Activated T-helper 9 cell treated with anti-CD3 and anti-CD28 coated beads, Interleukin-2, amount 50 U/mL, for 16 hours (primary cell): ENCODE data around the gene GH2.
"Not testable (repeated sequence)": the region's sequence is repeated elsewhere in the genome, so short reads cannot be mapped to it uniquely, and the experiment has no call there.

Source experiments
- DNase-seq: peaks from one replicate; pipeline ENCODE4 v3.0.0-alpha.2; 2020; ENCODE audit warnings: low read depth

The GH2 gene

DNA sequence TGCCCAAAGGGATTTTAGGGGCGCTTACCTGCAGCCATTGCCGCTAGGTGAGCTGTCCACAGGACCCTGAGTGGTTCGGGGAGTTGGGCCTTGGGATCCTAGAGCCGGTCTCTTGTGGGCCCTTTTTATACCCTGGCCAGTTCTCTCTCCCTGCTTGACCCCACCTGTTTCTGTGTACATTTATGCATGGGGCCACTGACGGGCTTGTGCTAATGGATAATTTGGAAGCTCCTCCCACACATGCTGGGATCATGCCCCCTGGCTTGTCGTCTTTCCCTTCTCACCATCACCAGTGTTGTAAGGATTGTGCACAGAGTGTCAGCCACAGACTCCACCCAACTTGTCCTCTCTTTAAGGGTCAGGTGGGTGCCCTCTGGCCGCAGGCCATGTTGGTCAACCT, 8.2 kb downstream of the GH2 start, which contains the start of gene CSH2:
Gene CSH2, minus strand, starts transcription at position 101 of the 400 bp plus-strand sequence. Its CDS starts 63 bp downstream, at position 38.
- not testable (repeated sequence) for DNase-seq

DNA sequence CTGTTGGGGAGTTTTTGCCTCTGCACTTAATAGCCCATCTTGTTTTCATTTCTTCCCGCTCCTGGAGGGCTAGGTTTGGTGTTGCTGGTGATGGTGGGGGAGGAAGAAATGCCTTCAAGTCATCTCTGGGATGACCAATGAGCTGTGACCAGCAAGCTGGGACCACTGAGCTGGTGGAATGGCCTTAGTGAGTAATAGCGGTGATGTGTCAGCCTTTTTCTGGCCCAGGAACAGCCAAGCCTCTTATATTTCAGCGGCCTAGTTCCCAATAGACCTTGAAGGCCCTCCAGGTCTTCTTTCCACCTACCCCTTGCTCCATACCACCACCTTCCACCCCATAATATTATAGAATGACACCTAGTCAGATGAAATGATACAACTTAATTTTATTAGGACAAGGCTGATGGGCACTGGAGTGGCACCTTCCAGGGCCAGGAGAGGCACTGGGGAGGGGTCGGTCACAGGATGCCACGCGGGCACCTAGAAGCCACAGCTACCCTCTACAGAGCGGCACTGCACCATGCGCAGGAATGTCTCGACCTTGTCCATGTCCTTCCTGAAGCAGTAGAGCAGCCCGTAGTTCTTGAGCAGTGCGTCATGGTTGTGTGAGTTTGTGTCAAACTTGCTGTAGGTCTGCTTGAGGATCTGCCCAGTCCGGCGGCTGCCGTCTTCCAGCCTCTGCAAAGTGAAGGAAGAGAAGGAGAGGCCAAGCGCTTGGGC, 9.9 kb downstream of the GH2 start:
- DNase-seq: not testable (repeated sequence)

- not testable (repeated sequence) for DNase-seq
These were observed 11.5 kb downstream of the GH2 start for GRCh38 chr17:63870292-63870665.

GRCh38 chr17:63869491-63870291, 12.1 kb downstream of the GH2 start:
- DNase-seq: not testable (repeated sequence)

DNA sequence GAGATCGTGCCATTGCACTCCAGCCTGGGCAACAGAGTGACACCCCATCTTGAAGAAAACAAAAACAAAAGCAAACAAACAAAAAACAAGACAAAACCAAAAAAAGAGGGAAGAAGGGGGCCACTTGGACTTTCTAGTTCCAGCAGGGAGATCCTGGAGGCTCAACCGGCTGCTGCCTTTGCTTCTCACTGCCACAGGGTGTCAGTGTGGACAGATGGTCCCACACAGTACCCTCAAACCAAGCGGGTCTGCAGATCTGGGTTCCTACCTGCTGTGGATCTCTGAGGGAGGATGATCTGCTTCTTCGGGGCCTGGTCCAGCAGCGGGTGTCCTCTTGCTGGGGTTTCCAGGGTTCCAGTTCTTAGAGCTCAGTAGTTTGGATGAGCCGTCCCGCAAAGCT, 15.1 kb downstream of the GH2 start:
- DNase-seq: not testable (repeated sequence)

GRCh38 chr17:63859257-63859656, 22.5 kb downstream of the GH2 start:
- DNase-seq: no peak

DNA sequence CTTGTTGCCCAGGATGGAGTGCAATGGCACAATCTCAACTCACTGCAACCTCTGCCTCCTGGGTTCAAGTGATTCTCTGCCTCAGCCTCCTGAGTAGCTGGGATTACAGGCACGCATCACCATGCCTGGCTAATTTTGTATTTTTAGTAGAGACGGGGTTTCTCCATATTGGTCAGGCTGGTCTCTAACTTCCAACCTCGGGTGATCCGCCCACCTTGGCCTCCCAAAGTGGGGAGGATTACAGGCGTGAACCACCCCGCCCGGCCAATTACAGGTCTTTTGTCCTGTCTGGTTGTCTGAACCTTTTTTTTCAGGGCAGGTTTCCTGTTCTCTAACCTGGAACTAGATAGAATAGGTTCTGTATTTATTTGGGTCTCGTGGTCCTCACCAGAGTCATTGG, 25.3 kb downstream of the GH2 start:
- not testable (repeated sequence) for DNase-seq

DNA sequence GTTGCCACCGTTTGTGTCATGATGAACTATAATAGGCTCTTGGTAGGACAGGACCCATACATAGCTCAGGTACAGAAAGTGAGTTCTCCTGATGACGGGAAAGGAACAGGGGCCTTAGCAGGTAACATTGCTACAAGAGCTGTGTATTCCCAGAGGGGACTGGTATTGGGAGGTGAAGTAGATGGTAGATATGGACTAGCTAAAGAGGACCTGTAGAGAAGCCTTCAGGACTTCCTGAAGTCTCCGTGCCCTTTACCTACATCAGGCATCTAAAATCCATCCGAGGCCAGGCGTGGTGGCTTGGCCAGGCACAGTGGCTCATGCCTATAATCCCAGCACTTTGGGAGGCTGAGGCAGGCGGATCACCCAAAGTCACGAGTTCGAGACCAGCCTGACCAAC, 26.6 kb downstream of the GH2 start:
- no peak for DNase-seq

GRCh38 chr17:63854709-63855108, 27.0 kb downstream of the GH2 start:
- no peak for DNase-seq

- DNase-seq: no peak
These were observed 28.5 kb downstream of the GH2 start for GRCh38 chr17:63853260-63853659.

- no peak for DNase-seq
These were observed 31.3 kb downstream of the GH2 start for GRCh38 chr17:63850401-63850800.

DNA sequence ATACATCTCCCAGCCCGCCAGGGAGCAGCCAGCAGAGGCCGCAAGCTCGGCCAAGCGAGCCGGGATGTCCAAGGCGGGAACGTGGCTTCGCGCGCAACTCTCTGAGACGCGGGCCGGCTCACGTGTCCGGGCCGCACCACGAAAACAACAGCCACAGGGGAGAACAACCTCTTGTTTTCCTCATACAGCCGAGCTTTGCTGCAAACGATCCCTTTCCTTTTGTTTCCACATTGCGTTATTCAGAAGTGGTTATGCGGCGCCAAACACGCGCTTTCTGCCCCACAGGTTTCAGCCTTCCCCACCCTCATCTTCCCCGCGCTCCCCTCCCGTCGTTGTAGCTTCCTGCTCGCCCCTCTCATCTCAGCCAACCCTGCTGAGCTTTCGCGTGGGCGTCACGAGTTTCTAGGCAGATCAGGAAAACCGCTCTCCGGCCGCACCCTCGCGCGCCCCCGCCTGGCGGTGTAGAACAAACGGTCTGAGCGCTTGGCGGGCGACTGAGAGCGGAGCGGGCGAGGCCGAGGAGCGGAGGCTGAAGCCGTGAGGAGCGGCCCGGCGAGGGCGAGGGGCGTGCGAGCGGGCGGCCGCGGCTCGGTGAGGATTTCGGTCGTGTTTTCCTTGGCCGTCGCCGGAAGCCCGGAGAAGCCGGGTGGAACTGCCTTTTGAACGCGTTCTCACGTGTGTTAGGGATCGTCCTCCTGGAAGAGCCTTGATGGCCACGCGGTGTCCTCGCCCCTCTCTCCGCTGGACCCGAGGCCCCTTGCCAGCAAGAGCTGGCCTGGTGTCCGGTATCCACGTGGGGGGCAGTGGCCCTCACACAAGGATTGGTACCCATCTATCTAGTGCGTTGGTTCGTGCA, 32.7 kb downstream of the GH2 start:
- peak; percentile 91 for DNase-seq

DNA sequence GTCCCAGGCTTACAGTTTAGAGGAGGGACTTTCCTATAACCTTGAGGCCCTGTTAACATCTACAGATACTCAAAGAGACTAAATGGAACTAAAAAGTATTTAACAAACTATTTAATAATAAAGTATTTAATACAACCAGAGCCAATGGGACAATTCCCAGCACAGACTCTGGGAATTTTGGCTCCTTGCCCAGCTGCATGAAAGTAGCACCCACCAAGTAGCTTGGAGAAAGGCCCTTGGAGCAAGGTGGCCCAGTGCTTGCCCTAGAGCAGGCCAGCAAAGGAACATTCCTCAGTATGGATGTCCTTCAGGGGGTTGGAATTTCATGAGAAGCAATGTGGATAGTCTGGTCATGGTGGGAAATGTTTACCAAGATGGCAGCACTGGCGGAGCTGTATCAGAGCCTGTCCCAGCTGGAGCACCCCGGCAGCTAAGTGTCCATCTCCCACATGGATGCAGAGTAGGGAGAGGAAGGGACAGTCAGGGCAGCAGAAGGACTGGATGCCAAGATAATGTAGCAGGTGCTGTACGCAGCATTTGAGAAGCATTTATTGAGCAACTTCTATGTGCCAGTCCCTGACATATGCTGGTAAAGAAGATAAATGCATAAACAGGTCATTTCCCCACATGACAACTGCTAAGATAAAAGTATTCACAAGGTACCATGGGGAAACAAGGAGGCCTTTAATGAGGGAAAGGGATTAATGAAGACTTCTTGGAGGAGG, 34.1 kb downstream of the GH2 start:
- no peak for DNase-seq

- DNase-seq: no peak
These were observed 36.2 kb downstream of the GH2 start for GRCh38 chr17:63845509-63845908.

DNA sequence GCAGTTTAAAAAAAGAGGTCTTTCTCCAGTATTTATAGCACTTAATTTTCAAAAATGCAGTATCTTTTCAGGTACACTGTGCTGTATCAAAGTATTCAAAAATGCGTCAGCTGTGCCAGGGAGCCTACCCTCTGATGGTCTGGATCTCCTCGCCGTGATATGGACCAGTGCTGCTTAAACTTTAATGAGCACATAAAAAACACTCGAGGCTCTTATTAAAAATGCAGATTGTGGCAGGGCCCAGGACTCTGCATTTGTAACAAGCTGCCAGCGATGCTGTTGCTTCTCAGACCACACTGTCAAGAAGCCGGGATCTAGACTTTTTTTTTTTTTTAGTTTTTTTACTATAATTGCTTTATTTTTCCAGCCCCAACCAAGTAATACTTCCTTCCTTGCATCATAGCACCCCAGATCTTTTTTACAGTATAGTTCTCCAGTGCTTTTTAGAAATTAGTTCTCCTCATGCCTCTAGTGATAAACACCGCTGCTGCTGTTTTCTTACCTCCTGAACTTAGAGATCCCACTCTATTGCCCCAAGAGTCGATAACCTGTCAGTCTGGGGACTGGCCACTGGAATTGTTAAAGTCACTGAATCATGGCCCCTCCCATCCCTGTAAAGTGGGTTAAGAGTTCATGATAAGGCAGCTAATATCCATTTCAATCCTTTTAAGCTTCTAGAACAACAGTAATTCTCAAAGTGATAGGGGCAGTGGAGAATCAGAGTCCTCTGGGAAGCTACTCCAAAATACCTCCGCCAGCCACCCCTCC, 37.6 kb downstream of the GH2 start:
- DNase-seq: no peak

- DNase-seq: not testable (repeated sequence)
These were observed 38.3 kb downstream of the GH2 start for GRCh38 chr17:63843387-63843888.

GRCh38 chr17:63842540-63843386, 39.0 kb downstream of the GH2 start, which contains the start of gene SMARCD2:
Gene SMARCD2, minus strand, starts transcription at chr17:63842685. Its CDS starts 11 bp downstream, at chr17:63842674.
- DNase-seq: peak; percentile 99

GRCh38 chr17:63842173-63842539, 39.6 kb downstream of the GH2 start:
- no peak for DNase-seq

- DNase-seq: no peak
These were observed 40.2 kb downstream of the GH2 start for GRCh38 chr17:63841350-63842172.
